ENCODE data around the gene ZPBP2.

The ZPBP2 gene

DNA sequence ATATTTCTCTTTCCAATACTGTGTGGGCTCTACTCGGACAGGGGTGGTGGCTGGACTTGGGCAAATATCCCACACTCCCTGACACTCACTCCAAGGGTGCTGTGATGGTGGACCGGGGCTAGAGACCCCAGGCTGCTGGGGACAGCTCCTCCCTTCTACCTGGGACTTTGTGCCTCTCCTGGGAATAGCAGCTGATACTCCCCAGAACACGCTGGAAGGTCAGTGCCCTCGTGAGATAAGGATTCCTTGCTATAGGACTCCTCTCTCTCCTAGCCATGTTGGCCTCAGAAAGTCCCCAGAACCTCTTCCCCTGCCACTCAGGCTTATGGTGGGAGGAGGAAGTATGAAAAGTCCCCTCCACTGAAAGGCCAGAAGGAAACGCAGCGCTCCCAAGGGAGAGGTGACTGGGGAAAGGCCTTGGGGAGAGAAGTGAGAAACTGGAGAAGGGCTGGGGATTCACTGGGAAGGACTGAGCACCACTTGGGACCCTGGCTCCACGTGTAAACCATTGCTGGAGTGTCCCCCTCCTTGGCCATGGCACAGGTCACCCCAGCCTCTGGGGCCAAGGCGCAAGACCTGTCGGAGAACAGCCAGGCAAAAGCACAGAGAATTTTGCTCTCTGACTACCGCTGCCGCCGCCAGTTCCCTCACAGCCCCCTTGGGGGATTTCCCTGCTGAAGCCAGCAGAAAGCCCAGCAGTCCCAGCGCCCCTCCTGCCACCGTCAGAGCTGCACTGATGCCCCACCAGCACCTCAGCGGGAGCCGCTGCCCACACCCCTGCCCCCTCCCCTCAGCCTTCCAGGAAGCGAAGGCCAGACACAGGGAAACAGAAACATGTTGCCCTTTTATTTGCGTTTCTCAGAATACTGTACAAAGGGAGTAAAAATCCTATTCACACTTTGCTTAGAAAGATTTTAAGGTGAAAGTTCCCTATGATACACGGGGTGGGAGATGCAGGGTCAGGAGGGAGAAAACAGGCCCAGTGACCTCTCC is 52.5 kb downstream of the ZPBP2 start:
- Histone ChIP-seq H3K27ac (ENCODE audit: low read length) (no peak overlapping the region), H3K9me3 (ENCODE audit: control insufficient read depth, low read depth, low read length) (no peaks in the 10 kb centered on the region), H3K4me3 (ENCODE audit: low read length) (no peak overlapping the region), H3K27me3 (ENCODE audit: control insufficient read depth, insufficient read depth, low read length) (no peaks in the 10 kb centered on the region), H3K4me1 (ENCODE audit: control insufficient read depth, low read depth, low read length) (no peaks in the 10 kb centered on the region), H3K36me3 (ENCODE audit: control insufficient read depth, low read depth, low read length) (peaks cover 22% of the 10 kb centered on the region), H3K9ac (ENCODE audit: low read length) (no peak overlapping the region)

DNA sequence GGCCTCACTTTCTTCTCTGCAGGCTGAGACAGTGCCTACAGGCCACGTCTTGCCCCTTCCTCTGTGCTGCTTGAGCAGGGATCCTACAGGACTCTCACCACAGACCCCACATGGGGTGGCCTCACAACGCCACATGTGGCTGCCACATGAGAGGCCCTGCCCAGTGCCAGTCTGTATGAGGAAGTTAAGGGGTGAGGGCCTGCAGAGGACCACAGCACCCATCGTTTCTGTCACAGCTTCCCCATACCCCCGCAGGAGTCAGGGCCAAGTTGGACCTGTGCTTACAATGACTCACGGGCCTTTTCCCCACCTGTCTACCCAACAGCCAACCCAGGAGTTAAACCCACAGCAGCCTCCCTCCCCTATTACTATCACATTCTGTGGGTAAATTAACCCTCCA is 53.3 kb downstream of the ZPBP2 start:
- no peaks in the 10 kb centered on the region for H3K27me3 ChIP-seq (ENCODE audit: control insufficient read depth, insufficient read depth, low read length)
- peaks cover 22% of the 10 kb centered on the region for H3K36me3 ChIP-seq (ENCODE audit: control insufficient read depth, low read depth, low read length)
- H3K4me3 ChIP-seq (ENCODE audit: low read length): no peak overlapping the region
- no peaks in the 10 kb centered on the region for H3K9me3 ChIP-seq (ENCODE audit: control insufficient read depth, low read depth, low read length)
- no peak overlapping the region for H3K9ac ChIP-seq (ENCODE audit: low read length)
- H3K4me1 ChIP-seq (ENCODE audit: control insufficient read depth, low read depth, low read length): peaks cover 4% of the 10 kb centered on the region
- H3K27ac ChIP-seq (ENCODE audit: low read length): no peak overlapping the region

DNA sequence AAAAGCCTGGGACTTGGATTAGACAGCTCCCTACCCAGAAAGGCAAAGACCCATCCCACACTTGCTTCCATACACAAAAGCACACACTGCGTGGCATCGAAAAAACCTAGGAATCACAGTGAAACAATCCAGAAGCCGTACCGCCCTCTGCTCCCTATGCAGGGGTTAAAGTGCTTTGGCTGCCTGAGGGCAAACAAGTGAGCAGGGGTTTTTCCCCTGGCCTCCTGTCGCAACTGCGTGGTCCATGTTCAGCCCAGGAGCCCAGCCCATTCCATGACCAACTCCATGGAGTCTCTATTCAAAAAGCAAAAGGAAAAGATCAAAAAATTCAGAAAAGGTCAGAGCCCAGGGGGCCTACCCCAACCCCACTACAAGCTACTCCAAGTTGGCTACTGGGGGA is 54.0 kb downstream of the ZPBP2 start:
- Histone ChIP-seq H3K9me3 (ENCODE audit: control insufficient read depth, low read depth, low read length) (no peaks in the 10 kb centered on the region), H3K36me3 (ENCODE audit: control insufficient read depth, low read depth, low read length) (peaks cover 22% of the 10 kb centered on the region), H3K27ac (ENCODE audit: low read length) (no peak overlapping the region), H3K4me1 (ENCODE audit: control insufficient read depth, low read depth, low read length) (peaks cover 7% of the 10 kb centered on the region), H3K27me3 (ENCODE audit: control insufficient read depth, insufficient read depth, low read length) (no peaks in the 10 kb centered on the region), H3K9ac (ENCODE audit: low read length) (no peak overlapping the region), H3K4me3 (ENCODE audit: low read length) (no peak overlapping the region)

DNA sequence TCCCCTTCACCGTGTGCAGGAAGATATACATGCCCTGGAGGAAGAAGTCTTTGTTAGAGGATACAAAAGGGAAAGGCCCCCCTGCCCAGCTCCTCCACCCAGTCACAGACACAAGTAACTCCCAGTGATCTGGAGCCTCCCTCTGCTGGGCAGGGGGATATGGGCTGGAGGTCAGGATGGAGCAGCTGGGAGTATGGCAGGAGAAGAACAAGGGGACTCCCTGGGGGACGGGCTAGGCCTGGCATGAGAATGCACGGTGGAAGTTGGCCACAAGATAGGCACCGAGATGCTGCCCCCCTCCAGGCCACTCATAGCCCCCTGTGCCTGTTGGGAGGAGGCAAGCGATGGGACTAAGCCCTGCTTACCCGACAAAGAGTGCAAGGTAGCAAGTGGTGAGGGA is 55.2 kb downstream of the ZPBP2 start:
- Histone ChIP-seq H3K9ac (ENCODE audit: low read length) (no peak overlapping the region), H3K36me3 (ENCODE audit: control insufficient read depth, low read depth, low read length) (peaks cover 22% of the 10 kb centered on the region), H3K4me1 (ENCODE audit: control insufficient read depth, low read depth, low read length) (peaks cover 8% of the 10 kb centered on the region), H3K9me3 (ENCODE audit: control insufficient read depth, low read depth, low read length) (no peaks in the 10 kb centered on the region), H3K27ac (ENCODE audit: low read length) (no peak overlapping the region), H3K4me3 (ENCODE audit: low read length) (no peak overlapping the region), H3K27me3 (ENCODE audit: control insufficient read depth, insufficient read depth, low read length) (no peaks in the 10 kb centered on the region)

DNA sequence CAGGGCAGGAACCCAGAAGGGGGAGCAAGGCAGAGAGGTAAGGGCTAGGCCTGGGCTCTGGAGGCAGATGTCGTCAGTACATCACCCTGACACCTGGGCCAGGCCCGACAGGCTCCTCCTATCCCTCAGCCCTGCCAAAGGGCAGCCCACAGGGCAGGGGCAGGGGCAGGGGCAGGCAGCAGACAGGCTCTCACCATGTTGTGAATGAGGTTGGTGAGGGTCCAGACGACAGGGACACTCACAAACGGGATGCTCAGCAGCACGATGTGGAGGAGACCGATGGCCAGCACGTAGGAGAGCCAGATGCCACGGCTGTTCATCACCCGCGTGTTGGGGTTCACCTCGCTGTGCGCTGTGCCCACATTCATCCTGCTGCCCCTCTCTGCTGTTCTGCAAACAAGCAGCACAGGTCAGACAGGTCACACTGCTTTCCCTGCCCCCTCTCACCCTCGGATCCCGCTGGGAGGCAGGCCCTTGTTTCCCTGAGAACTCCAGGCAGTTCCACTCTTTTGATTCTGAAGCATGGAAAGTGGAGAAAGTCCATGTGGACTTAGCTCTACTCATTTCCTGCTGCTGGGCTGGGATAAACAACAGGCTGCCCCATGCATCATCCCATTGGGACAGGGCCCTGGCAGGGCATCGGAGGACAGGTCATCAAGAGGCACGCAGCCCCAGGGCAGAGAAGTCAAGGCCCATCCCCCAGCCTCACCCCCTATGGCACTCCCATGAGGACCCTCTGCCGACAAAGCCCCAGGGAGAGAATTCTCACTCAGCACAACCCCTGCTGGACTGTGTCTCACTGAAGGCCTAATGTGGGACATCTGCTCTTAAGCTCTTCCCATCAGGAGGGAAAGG is 56.1 kb downstream of the ZPBP2 start:
- no peak overlapping the region for H3K4me3 ChIP-seq (ENCODE audit: low read length)
- peaks cover 22% of the 10 kb centered on the region for H3K36me3 ChIP-seq (ENCODE audit: control insufficient read depth, low read depth, low read length)
- no peaks in the 10 kb centered on the region for H3K9me3 ChIP-seq (ENCODE audit: control insufficient read depth, low read depth, low read length)
- H3K9ac ChIP-seq (ENCODE audit: low read length): no peak overlapping the region
- peaks cover 10% of the 10 kb centered on the region for H3K4me1 ChIP-seq (ENCODE audit: control insufficient read depth, low read depth, low read length)
- H3K27ac ChIP-seq (ENCODE audit: low read length): no peak overlapping the region
- no peaks in the 10 kb centered on the region for H3K27me3 ChIP-seq (ENCODE audit: control insufficient read depth, insufficient read depth, low read length)

DNA sequence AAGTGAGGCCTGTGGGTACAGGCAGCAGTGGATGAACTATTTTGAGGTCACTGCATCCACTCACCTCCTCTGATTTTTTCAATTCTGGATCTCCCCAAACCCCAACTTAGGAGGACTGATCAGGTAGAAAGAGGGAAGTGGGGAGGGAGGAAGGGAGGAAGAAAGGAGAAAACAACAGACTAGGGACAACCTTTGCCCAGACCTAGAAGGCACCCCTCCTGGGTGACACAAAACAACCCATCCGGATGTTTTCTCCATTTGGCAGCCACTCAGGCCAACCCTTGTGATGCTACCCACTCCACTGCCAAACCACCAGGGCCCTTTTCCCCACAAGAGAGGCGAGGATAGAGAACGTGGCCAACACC is 56.7 kb downstream of the ZPBP2 start:
- Histone ChIP-seq H3K27ac (ENCODE audit: low read length) (no peak overlapping the region), H3K9ac (ENCODE audit: low read length) (no peak overlapping the region), H3K36me3 (ENCODE audit: control insufficient read depth, low read depth, low read length) (peaks cover 22% of the 10 kb centered on the region), H3K27me3 (ENCODE audit: control insufficient read depth, insufficient read depth, low read length) (no peaks in the 10 kb centered on the region), H3K4me1 (ENCODE audit: control insufficient read depth, low read depth, low read length) (peaks cover 10% of the 10 kb centered on the region), H3K4me3 (ENCODE audit: low read length) (no peak overlapping the region), H3K9me3 (ENCODE audit: control insufficient read depth, low read depth, low read length) (no peaks in the 10 kb centered on the region)

DNA sequence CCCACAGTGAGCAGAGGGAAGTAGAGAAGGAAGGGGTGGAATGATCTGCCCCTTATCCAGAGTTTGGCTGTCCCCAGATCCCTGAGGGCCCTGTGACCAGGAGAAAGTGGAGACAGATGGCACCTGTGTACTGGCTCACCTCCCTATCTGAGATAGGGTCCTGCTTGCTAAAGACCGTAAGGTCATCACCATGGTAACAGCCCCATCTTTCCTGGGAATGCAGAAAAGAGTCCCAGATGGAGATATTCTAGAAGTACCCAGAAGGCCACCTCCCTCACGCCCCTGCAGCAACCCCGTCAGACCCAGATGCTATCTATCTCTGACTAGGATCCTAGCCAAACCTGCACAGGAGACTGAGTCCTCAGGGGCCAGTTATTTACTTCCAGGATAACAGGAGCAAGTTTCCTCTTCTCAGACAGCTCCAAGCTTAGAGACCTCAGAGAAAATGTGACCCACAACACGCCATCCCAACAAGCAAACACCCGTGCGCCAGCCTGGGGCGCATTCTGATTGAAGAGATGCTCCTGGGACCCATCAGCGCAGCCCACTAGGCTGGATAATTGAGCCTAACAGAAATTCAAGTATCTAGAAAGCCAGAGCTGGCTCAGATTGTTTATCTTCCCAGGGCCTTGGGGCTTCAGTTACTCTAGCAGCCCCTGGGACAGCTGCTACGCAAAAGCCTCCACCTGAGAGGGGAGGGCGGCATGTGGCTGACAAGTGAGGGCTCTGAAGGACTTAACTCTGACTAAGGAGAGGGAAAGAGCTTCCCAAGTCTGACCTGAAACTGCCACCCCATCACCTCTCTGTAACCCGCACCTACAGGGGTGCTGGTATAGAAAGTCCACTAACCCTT is 57.5 kb downstream of the ZPBP2 start:
- peaks cover 22% of the 10 kb centered on the region for H3K36me3 ChIP-seq (ENCODE audit: control insufficient read depth, low read depth, low read length)
- no peak overlapping the region for H3K27ac ChIP-seq (ENCODE audit: low read length)
- H3K9me3 ChIP-seq (ENCODE audit: control insufficient read depth, low read depth, low read length): no peaks in the 10 kb centered on the region
- H3K4me3 ChIP-seq (ENCODE audit: low read length): no peak overlapping the region
- H3K9ac ChIP-seq (ENCODE audit: low read length): no peak overlapping the region
- H3K4me1 ChIP-seq (ENCODE audit: control insufficient read depth, low read depth, low read length): peaks cover 10% of the 10 kb centered on the region
- H3K27me3 ChIP-seq (ENCODE audit: control insufficient read depth, insufficient read depth, low read length): no peaks in the 10 kb centered on the region

DNA sequence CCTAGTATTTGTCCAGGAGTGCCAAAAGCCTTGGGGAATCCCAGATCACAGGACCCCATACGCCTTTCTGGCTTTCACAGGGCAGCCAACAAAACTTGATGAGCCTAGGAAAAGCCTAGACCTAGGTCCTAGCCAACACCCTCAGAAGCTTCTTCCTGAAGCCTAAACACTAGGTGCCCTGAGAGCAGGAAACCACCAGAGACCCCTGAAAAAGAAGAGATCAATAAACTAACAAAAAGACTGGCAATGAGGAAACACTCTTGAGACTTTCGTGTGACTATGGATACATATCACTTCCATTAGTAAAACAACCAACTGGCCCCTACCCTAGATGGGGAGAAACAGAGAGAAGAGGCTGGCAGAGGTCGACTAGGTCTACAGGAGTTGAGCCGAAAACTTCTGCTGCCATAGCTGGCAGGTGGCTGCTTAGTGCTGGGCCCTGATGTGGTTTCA is 58.2 kb downstream of the ZPBP2 start:
- Histone ChIP-seq H3K4me1 (ENCODE audit: control insufficient read depth, low read depth, low read length) (peaks cover 10% of the 10 kb centered on the region), H3K9ac (ENCODE audit: low read length) (peak overlapping the region; percentile 80), H3K9me3 (ENCODE audit: control insufficient read depth, low read depth, low read length) (no peaks in the 10 kb centered on the region), H3K27me3 (ENCODE audit: control insufficient read depth, insufficient read depth, low read length) (no peaks in the 10 kb centered on the region), H3K27ac (ENCODE audit: low read length) (no peak overlapping the region), H3K4me3 (ENCODE audit: low read length) (peak overlapping the region; percentile 93), H3K36me3 (ENCODE audit: control insufficient read depth, low read depth, low read length) (peaks cover 22% of the 10 kb centered on the region)

DNA sequence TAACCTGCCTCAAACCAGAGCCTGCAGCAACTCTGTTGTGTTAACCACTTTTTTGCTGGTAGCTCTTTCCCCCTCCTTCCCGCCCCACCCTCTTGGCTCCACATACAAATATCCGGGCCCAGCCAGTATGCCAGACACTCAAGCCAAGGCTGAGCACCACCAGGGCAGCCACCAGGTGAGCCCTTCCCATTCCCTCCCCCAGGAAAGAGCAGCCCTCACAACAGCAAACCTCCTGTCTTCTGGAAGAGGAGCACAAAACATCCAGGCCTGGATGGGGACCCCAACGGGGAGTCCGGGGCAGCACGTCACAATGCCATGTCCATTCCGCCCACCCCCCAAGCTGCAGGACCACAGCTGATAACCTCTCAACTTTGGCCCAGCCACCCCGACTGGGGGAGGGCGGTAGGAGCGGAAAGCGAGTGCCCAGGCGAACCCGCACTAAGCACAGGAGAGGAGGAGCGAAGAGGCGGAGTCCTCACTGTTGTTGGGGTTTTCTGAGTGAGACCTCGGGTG is 58.6 kb downstream of the ZPBP2 start:
- Histone ChIP-seq H3K27ac (ENCODE audit: low read length) (peak overlapping the region; percentile 16), H3K4me1 (ENCODE audit: control insufficient read depth, low read depth, low read length) (peaks cover 10% of the 10 kb centered on the region), H3K9me3 (ENCODE audit: control insufficient read depth, low read depth, low read length) (no peaks in the 10 kb centered on the region), H3K27me3 (ENCODE audit: control insufficient read depth, insufficient read depth, low read length) (no peaks in the 10 kb centered on the region), H3K9ac (ENCODE audit: low read length) (peak overlapping the region; percentile 80), H3K36me3 (ENCODE audit: control insufficient read depth, low read depth, low read length) (peaks cover 22% of the 10 kb centered on the region), H3K4me3 (ENCODE audit: low read length) (peak overlapping the region; percentile 93)

Measured in iPS-18a (cell line).